HG02678 (cell line): ENCODE data around the gene SMDT1.
"Not testable (repeated sequence)": the region's sequence is repeated elsewhere in the genome, so short reads cannot be mapped to it uniquely, and the experiment has no call there.

Experiments used
- ATAC-seq: cut with Tn5 transposase; IDR thresholded peaks from one replicate; pipeline ENCODE4 v1.9.1; 2021; ENCODE audit warnings: mild to moderate bottlenecking, moderate library complexity; ENCODE audit not compliant: unreplicated experiment

Gene SMDT1

DNA sequence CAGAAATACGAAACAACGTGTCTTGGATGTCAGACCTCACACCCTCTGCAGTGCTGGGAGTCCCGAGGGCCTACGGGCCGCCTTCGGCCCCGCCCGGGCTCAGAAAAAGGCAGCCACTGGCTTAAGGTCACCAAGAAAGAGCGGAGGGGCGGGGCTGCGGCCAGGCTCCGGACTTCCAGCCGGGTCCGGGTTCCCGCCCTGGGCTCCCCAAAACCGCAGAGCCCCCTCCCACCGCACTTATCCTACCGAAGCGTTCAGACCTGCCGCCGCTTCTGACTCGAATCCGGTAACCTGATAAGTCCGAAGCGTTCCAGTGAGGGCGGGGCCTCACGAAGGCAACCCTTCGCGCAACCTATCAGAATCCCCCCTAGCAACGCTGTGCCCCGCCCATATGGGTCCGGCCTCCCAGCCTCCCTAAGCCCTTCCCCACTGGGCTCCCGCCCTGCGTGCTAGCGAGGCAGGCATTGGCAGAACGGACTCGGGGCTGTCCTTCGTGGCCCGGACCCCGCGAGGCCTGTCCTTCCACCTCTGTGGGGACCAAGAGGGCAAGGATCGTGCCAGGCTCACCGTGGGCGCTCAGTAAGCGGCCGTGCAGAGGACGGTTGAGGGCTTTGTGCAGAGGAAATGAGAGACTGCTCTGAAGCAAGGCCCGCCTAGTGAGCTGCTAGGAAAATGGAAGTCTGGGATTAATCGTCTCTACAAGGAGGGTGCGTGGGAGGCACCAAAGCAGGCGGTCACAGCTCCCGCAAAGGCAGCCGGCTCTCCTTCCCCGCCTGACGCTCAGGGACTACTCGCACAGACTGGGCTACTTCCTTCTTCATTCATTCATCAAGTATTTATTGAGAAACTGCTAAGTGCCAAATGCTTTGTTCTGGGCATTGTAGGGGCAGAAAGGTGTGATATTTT lies 8.7 kb upstream of the SMDT1 start, which contains the start of gene NAGA:
Gene NAGA (minus strand): TSS at position 296 of the 906 bp plus-strand sequence. CDS start 515 bp downstream, outside the sequence.
- peak; percentile 92 for ATAC-seq

- not testable (repeated sequence) for ATAC-seq
Measured at GRCh38 chr22:42071508-42071907, 8.0 kb upstream of the SMDT1 start.

DNA sequence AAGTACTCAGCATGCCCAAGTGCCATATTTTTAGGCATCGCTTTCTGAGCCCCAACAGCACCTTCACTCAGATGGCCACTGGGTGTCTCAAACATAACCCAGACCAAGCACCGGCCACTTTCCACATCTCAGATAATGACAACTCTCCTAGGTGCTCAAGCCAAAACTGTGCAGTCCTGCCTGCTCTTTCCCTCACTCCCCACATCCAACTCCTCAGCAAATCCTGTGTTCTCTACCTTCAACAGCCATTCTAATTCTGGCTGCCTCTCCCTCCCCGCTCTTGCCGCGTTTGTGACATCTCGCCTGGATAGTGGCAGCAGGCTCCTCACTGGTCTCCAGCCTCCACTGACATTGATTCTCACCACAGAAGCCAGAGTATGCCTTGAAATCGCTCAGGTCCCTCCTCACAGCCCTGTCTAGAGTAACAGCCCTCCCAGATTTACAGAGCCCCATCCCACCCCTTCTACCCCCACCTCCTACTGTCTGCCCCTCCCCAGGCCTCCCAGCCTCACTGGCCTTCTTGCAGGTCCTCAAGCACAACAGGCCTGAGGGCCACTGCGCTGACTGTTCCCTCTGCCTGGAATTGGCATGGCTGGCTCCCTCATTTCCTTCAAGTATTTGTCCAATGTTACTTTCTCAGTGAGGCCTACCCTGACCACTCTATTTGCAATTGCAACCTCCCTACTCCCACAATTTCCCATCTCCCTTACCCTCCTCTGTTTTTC lies 6.7 kb upstream of the SMDT1 start:
- no peak for ATAC-seq

DNA sequence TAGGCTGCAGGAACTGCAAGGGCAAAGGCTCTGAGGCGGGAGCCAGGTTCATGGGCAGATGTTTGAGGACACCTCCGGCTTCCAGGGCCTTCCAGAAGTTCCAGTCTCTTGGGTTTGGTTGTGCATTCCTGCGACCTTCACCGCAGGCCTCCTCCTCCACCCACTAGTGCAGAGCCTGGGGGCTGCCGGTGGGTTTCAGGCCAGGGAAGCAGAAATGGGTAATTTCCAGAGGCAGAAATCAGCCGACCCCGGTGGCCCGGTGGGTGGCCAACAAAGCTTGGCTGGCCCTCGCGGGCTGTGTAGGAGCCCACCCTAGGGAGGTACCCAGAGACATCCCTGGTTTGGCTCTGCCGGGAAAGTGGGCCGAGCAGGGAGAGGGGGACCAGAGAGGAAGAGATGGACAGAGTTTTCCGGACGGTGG lies 5.9 kb upstream of the SMDT1 start:
- no peak for ATAC-seq

DNA sequence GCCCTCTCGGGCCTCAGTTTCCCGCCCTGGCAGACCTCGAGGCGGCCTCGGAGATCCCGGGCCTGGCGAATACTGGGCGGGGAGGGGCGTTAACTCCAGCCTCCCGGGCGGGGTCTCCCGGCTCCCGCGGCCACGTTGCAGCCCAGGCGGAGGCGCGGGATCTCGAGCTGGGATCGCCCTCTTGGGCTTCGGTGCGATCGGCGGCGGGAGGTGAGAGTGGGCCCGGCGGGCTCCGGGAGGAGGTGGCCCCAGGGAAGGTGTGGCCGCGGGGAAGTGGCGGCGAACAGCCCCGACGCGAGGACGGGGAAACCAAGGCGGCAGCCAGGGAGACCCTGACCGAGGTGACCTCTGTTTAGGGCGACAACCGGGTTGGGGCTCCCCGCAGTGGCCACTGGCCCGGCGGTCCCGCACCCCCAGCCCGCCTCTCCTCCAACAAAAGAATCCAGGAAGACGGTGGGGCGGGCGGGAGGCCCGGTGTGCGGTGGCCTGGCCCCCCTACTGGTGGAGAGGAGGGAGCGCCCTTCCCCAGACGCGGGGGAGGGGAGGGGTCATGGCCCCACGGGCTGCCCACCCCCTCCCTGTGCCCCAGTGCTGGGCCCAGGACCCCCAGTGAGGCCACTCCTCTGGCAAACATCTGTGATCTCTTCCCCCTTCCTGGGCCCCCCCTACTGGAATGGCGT lies 5.2 kb upstream of the SMDT1 start, which contains the start of gene PHETA2:
Gene PHETA2 (plus strand): TSS at position 117 of the 680 bp plus-strand sequence. CDS start 3,046 bp downstream, outside the sequence.
- ATAC-seq: no peak

DNA sequence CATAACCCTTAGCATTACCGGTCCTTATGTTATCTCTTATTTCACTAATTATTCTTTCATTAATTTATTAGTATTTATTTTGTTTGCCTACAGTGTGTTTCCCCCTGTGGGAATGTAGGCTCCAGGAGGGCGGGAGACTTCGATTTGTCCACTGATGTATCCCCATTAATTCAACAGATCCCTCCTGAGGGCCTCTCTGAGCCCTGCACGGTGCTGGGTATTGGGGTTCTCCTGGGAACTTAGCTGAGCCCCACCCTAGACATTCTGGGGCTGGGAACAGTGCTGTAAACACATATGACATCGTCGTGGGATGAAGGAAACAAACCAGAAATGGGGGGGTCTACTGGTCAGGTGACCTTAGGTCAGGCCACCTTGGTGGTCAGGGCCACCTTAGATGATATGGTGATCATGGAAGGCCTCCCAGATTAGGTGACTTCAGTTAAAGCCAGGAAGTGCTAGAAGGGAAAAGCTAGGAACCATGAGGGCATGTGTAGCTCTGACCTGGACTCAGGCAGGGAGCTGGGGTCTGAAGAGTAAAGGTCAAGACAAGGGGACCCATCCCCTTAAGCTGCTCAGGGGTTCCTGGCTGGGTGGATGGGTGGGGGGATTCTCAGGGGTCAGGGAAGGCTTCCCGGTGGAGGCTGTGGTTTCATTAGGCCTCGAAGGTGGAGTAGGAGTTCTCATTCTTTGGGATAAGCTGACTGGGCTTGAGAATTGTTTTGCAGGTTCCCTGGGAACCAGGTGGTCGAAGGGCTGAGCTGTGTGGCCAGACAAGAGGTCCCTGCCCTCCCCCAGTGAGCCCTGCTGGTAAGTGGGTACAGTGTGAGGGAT lies 4.4 kb upstream of the SMDT1 start:
- ATAC-seq: no peak

DNA sequence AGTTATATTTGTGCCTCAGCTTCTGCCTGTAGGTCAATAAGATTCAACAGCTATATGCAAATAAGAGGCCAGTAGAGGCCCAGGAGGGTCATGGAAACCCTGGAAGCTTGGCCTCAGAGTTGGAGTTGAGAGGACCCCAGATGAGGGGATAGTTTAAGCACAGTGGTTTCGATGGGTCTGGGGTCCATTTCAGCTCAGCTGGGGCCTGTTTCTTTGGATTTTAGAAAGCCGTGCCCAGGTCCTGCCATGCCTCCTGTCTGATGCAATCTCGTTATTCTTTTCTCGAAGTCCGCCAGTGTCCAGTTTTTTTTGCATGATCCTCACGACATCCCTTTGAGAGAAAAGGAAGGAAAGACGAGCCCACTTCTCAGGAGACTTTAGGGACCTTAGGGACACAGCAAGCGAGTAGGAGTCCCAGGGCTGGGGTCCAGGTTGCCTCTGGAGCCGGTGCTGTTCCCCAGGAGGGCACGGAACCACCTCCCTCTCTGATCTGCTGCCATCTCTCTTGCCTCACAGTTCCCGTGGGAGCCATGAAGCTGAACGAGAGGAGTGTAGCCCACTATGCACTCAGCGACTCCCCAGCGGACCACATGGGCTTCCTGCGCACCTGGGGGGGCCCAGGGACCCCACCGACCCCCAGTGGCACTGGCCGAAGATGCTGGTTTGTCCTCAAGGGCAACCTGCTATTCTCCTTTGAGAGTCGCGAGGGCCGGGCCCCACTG lies 2.6 kb upstream of the SMDT1 start:
- ATAC-seq: no peak

DNA sequence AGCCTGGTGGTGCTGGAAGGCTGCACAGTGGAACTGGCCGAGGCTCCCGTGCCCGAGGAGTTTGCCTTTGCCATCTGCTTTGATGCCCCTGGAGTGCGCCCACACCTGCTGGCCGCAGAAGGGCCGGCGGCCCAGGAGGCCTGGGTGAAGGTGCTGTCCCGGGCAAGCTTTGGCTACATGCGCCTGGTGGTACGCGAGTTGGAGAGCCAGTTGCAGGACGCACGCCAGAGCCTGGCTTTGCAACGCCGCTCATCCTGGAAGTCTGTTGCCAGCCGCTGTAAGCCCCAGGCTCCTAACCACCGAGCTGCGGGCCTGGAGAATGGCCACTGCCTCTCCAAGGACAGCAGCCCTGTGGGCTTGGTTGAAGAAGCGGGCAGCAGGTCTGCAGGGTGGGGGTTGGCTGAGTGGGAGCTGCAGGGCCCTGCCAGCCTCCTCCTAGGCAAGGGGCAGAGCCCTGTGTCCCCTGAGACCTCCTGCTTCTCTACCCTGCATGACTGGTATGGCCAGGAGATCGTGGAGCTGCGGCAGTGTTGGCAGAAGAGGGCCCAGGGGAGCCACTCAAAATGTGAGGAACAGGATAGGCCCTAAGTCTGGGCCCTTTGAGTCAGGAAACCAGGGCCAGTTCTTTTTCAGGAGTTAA lies 1.9 kb upstream of the SMDT1 start:
- no peak for ATAC-seq

DNA sequence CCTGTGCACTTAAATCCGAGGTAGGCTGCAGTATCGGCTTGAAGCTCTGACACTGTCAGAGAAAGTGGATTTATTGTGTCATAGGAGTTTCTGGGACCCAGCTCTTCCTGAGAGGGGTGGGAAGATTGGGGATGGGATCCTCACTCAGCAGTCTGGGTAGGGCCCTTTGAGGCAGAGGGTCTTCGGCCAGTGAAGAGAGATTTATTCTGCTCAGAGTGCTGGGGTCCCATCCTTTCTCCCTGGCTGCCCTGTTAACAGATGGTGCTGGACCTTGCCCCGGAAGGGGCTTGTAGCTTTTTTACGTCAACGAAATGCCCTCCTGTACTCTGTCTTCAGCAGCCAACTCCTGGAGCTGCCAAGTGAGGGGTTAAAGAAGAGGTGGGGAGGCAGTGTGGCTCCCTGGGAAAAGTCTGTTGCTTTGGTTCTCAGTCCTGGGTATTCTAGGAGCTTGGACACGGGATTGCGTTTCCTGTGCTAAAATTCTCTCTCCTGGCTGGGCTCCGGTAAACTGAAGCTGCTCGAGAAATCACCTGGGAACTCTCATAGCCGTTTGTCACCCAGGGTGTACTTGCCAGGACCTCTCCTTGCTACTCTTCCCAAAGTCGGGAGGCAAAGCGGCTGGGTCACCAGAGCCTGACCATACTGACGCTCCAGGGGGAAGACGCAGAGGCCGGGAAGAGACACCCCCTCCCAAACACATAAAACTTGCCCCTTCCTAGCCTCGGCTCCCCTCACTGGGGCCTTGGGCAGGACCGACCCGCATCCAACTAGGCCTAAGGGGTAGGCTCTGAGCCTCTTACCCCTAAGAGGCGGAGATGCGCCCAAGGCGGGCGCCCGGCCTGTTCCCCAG lies 806 bp upstream of the SMDT1 start:
- ATAC-seq: no peak

GRCh38 chr22:42080287-42080686 lies 787 bp downstream of the SMDT1 start:
- no peak for ATAC-seq

- ATAC-seq: no peak
Measured at GRCh38 chr22:42083119-42083518, 3.6 kb downstream of the SMDT1 start.

GRCh38 chr22:42084874-42085273 lies 5.4 kb downstream of the SMDT1 start:
- no peak for ATAC-seq

DNA sequence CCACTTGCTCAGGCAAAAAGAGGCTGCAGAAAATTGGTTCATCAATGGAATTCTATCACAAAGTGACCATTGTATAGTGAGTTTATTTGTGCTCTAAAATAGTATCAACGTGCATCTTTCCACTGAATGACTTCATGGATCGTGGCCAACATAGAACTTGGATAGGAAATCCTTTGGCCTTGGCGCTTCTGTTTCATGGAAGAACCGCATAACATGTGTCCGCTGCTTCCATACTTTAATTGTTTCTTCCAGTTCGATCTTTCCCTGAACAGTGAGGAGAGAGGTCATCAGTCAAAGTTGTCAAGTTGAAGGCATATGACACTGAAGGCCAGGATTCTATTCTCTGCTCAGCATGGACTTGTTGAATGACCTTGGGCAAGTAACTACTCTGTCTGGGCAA lies 6.6 kb downstream of the SMDT1 start:
- ATAC-seq: no peak

GRCh38 chr22:42090596-42091454 lies 11.3 kb downstream of the SMDT1 start, which contains the start of gene NDUFA6:
NDUFA6 (minus strand) TSS chr22:42090772; CDS start chr22:42090744, 28 bp downstream.
- ATAC-seq: peak; percentile 94

- ATAC-seq: no peak
Measured at GRCh38 chr22:42091455-42091782, 11.9 kb downstream of the SMDT1 start.

- no peak for ATAC-seq
Measured at GRCh38 chr22:42101199-42101598, 21.7 kb downstream of the SMDT1 start.

DNA sequence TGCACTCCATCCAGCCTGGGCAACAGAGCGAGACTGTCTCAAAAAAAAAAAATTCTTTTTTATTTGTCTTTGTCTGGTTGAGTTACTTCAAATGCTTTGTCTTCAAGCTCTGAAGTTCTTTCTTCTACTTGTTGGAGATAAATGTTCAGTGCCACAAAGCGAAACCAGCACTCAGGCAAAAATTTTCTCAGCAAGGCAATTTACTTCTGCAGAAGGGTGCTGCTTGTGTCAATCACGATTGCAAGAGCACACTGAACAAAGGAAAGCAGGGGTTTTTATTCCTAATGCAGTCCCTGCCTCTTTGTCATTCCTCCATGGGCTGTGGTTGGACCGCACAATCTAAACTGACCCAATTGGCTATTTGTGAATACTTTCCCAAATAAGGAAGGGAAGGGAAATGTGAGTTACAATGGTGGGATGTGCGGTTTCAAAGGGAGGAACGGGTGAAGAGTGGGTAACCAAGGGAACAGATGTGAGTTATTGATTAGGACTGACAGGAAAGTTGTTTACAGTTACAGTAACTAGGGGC lies 24.9 kb downstream of the SMDT1 start:
- ATAC-seq: not testable (repeated sequence)
